Fibroblast of lung (primary cell): ENCODE results near the gene SPATA21. TPM values are rescaled to one million over a fixed set of nuclear protein-coding genes. Genes with fewer than 3 reads are reported as not detected.
"Not testable (repeated sequence)": the region's sequence is repeated elsewhere in the genome, so short reads cannot be mapped to it uniquely, and the experiment has no call there.

Experiments used
- DNase-seq, 2 donors: peaks; one replicate each; pipeline versions ENCODE4 v3.0.0 to v3.0.0-alpha.2; 2010; ENCODE audit warnings: low read depth in 2 of 2
- H2AFZ ChIP-seq: 2 replicates; pipeline ENCODE4 v1.5.1; 2012; ENCODE audit warnings: low read length, control low read depth, inconsistent platforms
- H3K27ac ChIP-seq: 2 replicates; pipeline ENCODE4 v1.5.1; 2011; ENCODE audit warnings: low read length, control low read depth; ENCODE audit not compliant: insufficient read depth
- H3K27me3 ChIP-seq: 2 replicates; pipeline ENCODE4 v1.5.1; 2011; ENCODE audit warnings: mild to moderate bottlenecking, low read length; ENCODE audit not compliant: control insufficient read depth, insufficient read depth
- H3K36me3 ChIP-seq: 2 replicates; pipeline ENCODE4 v1.5.1; 2011; ENCODE audit warnings: low read length; ENCODE audit not compliant: control insufficient read depth, insufficient read depth
- H3K4me1 ChIP-seq: 2 replicates; pipeline ENCODE4 v1.5.1; 2011; ENCODE audit warnings: low read length; ENCODE audit not compliant: control insufficient read depth, insufficient read depth; ENCODE audit errors: extremely low read depth
- H3K4me2 ChIP-seq: 2 replicates; pipeline ENCODE4 v1.5.1; 2011; ENCODE audit warnings: low read length, control low read depth; ENCODE audit not compliant: insufficient read depth; ENCODE audit errors: extremely low read depth
- H3K4me3 ChIP-seq, 4 experiments: fragments of 200-600 bp in 1 of 4; sonication (generic) in 1 of 4; replicated peaks in 1 of 4; 2 replicates each; pipeline ENCODE4 v1.5.1; 2011 to 2016; ENCODE audit warnings: low read length in 4 of 4, low read depth in 3 of 4, mild to moderate bottlenecking in 3 of 4, control low read depth in 2 of 4, inconsistent platforms in 1 of 4, mixed read lengths in 1 of 4; ENCODE audit not compliant: insufficient read depth in 1 of 4; ENCODE audit errors: control extremely low read depth in 1 of 4
- H3K79me2 ChIP-seq: 2 replicates; pipeline ENCODE4 v1.5.1; 2012; ENCODE audit warnings: mild to moderate bottlenecking, low read length, inconsistent platforms; ENCODE audit not compliant: control insufficient read depth, insufficient read depth
- H3K9ac ChIP-seq: 2 replicates; pipeline ENCODE4 v1.5.1; 2011; ENCODE audit warnings: mild to moderate bottlenecking, low read length, control low read depth; ENCODE audit not compliant: insufficient read depth
- H3K9me3 ChIP-seq: 2 replicates; pipeline ENCODE4 v1.5.1; 2012; ENCODE audit warnings: low read depth, low read length; ENCODE audit not compliant: control insufficient read depth, insufficient read depth
- H4K20me1 ChIP-seq: 2 replicates; pipeline ENCODE4 v1.5.1; 2011; ENCODE audit warnings: low read length; ENCODE audit not compliant: control insufficient read depth, insufficient read depth; ENCODE audit errors: extremely low read depth
- EZH2 ChIP-seq: IDR thresholded peaks from 2 replicates; pipeline ENCODE4 v1.5.1; 2012; ENCODE audit warnings: low read length, control low read depth, mild to moderate bottlenecking; ENCODE audit errors: missing control alignments
- polyA plus RNA-seq, 2 donors: library from polyadenylated mRNA; depleted of rRNA in 1 of 2; stranded (reverse) in 1 of 2; unstranded in 1 of 2; fragments of >200 nt; gene quantifications; 2 replicates each; pipeline ENCODE4 v1.2.1, GENCODE V29; 2011 to 2012; ENCODE audit warnings: missing spikeins in 1 of 2
- total RNA-seq: library from RNA; depleted of rRNA; stranded (reverse); fragments of >200 nt; gene quantifications from 2 replicates; pipeline ENCODE4 v1.2.1, GENCODE V29; 2014
- TF ChIP-seq, protein P1 (sequence below), 2 donors: IDR thresholded peaks in 1 of 2; conservative IDR thresholded peaks in 1 of 2; 1 replicate in 1 of 2; 2 replicates in 1 of 2; pipeline ENCODE4 v1.5.1; 2011 to 2012; ENCODE audit warnings: low read length in 2 of 2, control low read depth in 1 of 2, inconsistent platforms in 1 of 2, low read depth in 1 of 2, mild to moderate bottlenecking in 1 of 2

Gene SPATA21
- total and polyA plus RNA-seq, 2 donors (not counting 1 experiment from before 2014, with no cell fraction given), result not detected

DNA sequence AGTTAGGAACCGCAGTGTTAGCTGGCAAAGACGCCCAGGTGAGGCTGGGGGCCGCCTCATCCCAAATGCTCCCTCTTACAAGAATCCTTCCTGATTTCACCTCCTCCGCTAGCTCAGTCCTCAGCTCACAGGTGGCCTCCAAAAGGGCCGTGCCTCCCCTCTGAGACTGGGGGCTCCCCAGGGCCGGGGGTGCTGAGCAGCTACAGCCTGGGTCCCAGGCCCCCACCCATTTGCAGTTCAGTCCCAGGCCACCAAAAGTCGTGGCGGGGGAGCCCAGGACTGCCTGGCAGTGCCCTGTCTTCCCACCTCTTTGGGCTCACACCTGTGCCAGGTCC is 47.2 kb upstream of the SPATA21 start:
- TF ChIP-seq, protein P1, sequence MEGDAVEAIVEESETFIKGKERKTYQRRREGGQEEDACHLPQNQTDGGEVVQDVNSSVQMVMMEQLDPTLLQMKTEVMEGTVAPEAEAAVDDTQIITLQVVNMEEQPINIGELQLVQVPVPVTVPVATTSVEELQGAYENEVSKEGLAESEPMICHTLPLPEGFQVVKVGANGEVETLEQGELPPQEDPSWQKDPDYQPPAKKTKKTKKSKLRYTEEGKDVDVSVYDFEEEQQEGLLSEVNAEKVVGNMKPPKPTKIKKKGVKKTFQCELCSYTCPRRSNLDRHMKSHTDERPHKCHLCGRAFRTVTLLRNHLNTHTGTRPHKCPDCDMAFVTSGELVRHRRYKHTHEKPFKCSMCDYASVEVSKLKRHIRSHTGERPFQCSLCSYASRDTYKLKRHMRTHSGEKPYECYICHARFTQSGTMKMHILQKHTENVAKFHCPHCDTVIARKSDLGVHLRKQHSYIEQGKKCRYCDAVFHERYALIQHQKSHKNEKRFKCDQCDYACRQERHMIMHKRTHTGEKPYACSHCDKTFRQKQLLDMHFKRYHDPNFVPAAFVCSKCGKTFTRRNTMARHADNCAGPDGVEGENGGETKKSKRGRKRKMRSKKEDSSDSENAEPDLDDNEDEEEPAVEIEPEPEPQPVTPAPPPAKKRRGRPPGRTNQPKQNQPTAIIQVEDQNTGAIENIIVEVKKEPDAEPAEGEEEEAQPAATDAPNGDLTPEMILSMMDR (conservative IDR thresholded peaks at IDR 0.05 in 1 of 2, IDR thresholded peaks at IDR 0.05 in 1 of 2; ENCODE audit: low read depth in 1 of 2, low read length in 2 of 2), result no peak
- TF ChIP-seq EZH2, result no peak
- no peak for DNase-seq
- no peaks in the 10 kb centered on the region for H3K27me3 ChIP-seq
- no peaks in the 10 kb centered on the region for H3K9me3 ChIP-seq
- no peaks in the 10 kb centered on the region for H4K20me1 ChIP-seq
- no peak overlapping the region for H2AFZ ChIP-seq
- peaks cover 6% of the 10 kb centered on the region for H3K36me3 ChIP-seq
- no peak overlapping the region for H3K4me3 ChIP-seq
- H3K9ac ChIP-seq, result no peak overlapping the region
- no peak overlapping the region for H3K4me2 ChIP-seq
- H3K4me1 ChIP-seq, result no peaks in the 10 kb centered on the region
- H3K27ac ChIP-seq, result no peak overlapping the region
- H3K79me2 ChIP-seq, result no peaks in the 10 kb centered on the region

DNA sequence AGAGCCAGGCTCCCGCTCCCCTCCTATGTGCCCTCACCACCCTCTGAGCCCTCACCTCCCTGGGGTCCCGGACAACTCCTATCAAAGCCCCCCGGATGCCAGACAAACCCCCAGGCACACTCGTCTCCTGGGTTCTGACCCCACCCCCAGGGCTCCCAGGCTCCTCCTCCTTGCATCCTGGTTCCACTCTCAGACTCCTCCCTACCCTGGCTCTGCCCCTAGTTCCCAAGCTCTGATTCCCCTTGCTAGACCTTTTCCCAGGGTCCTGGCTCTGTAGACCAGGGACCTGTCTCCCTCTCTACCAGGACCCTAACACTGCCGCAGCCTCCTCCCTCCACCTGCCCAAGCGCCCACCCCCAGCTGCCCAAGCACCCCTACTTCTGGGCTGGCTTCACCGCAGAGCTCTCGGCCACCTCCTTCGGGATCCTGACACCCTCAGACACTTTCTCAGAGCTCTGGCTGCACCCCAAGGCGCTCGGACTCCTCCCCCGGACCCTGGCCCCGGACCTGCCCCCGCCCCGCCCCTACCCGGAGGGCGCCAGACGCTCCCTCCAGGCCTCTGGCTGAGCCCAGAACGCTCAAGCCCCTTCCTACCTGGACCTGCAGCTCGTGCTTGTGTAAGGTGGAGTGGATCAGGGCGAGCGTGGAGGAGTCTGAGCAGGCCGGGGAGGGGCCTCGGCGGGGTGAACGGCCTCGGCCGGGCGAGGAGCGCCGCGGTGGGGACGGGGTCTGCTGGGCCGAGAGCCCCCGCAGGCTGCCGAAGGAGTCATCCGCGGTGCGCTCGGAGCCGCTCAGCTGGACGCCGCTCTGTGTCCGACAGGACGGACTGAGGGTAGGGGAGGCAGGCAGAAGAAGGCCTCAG is 46.6 kb upstream of the SPATA21 start:
- H2AFZ ChIP-seq, result not testable (repeated sequence)

DNA sequence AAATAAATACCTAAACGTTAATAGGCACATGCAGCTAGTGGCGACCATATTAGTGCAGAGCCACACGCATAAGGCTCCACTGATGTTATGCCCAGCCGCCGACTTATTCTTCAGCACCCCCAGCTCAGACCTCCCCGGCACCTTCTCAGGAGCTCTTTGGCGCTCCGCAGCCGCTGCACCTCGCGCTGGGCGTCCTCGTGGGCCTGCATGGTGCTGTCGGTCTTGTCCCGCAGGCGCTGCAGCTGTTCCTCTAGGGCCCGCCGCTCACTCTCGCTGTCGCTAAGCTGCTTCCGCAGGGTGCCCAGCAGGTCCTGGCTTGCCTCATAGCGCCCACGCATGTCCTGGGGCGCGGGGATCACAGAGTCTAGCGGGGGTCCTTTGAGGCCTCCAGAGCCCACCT is 45.9 kb upstream of the SPATA21 start:
- H2AFZ ChIP-seq, H4K20me1 ChIP-seq, H3K27me3 ChIP-seq, H3K4me3 ChIP-seq, H3K9ac ChIP-seq, H3K79me2 ChIP-seq, DNase-seq, H3K4me1 ChIP-seq, H3K9me3 ChIP-seq, H3K27ac ChIP-seq, H3K4me2 ChIP-seq: not testable (repeated sequence)
- peaks cover 10% of the 10 kb centered on the region for H3K36me3 ChIP-seq

More for the DNA sequence above, 46.6 kb upstream of the SPATA21 start:
- not testable (repeated sequence) for DNase-seq, H3K27me3 ChIP-seq, H4K20me1 ChIP-seq, H3K79me2 ChIP-seq, H3K4me3 ChIP-seq, H3K36me3 ChIP-seq, H3K9ac ChIP-seq, H3K9me3 ChIP-seq, H3K4me1 ChIP-seq, H3K27ac ChIP-seq, H3K4me2 ChIP-seq

DNA sequence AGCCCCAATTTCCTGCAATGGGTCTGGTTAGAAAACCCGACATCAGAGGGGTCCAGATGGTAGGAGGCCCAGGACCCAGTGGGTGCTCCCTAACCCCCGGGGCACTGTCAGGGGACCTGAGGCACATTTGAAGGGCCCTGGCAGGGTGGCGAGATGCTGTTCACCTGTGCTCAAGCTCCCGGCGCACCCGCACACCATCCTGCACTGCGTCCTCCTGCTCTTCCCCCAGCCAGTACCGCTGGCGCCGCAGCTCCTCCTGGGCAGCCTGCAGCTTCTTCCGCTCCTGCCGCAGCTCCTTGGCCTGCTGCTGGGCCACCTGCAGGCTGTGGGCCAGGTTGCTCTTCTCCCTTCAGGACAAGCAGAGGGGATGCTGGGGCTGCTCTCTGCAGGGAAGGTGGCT is 40.9 kb upstream of the SPATA21 start:
- no peak overlapping the region for H3K4me2 ChIP-seq
- peaks cover 11% of the 10 kb centered on the region for H3K36me3 ChIP-seq
- H3K27me3 ChIP-seq, result no peaks in the 10 kb centered on the region
- no peak overlapping the region for H3K4me3 ChIP-seq
- no peak overlapping the region for H2AFZ ChIP-seq
- H3K9ac ChIP-seq, result no peak overlapping the region
- no peaks in the 10 kb centered on the region for H3K9me3 ChIP-seq
- H3K27ac ChIP-seq, result no peak overlapping the region
- DNase-seq, result no peak
- no peaks in the 10 kb centered on the region for H3K79me2 ChIP-seq
- TF ChIP-seq, protein P1 (conservative IDR thresholded peaks at IDR 0.05 in 1 of 2, IDR thresholded peaks at IDR 0.05 in 1 of 2; ENCODE audit: low read depth in 1 of 2, low read length in 2 of 2), result no peak
- no peak for TF ChIP-seq EZH2
- no peaks in the 10 kb centered on the region for H4K20me1 ChIP-seq
- H3K4me1 ChIP-seq, result no peaks in the 10 kb centered on the region

GRCh38 chr1:16475771-16476770 is 38.8 kb upstream of the SPATA21 start:
- H3K4me2 ChIP-seq, H3K27me3 ChIP-seq, H3K9me3 ChIP-seq, H4K20me1 ChIP-seq, H3K9ac ChIP-seq, H2AFZ ChIP-seq, H3K79me2 ChIP-seq, H3K4me3 ChIP-seq, H3K36me3 ChIP-seq, H3K27ac ChIP-seq, DNase-seq, H3K4me1 ChIP-seq: not testable (repeated sequence)
